ENCODE results near the gene SLC44A3. TPM values are rescaled to one million over a fixed set of nuclear protein-coding genes. Genes with fewer than 3 reads are reported as not detected.

Gene SLC44A3
- total and polyA plus RNA-seq, 2 of the 4 experiments (the other 2 are of a cell fraction) = 0.31 to 0.54 TPM

- Histone ChIP-seq H3K36me3 (ENCODE audit: control insufficient read depth, insufficient read depth, low read length) (no peaks in the 10 kb centered on the region), H2BK5ac (ENCODE audit: low read depth, low read length, poor library complexity, severe bottlenecking) (peak overlapping the region; percentile 57), H3K18ac (ENCODE audit: low read depth, low read length) (peak overlapping the region; percentile 65), H3K27ac (ENCODE audit: insufficient read depth, low read length) (peak overlapping the region; percentile 73), H3K4me2 (ENCODE audit: low read depth, low read length) (peak overlapping the region; percentile 19), H4K8ac (ENCODE audit: low read depth in 2 of 2, low read length in 2 of 2) (peak overlapping the region; percentile 75 to 78), H3K23ac (ENCODE audit: low read depth, low read length) (peak overlapping the region; percentile 39; the same call in 1 of the 2 replicates), H3K56ac (ENCODE audit: extremely low read depth, insufficient read depth, low read length) (peak overlapping the region; percentile 65), H3K4me1 (ENCODE audit: control insufficient read depth, insufficient read depth, low read length) (peaks cover 10% of the 10 kb centered on the region), H2BK120ac (ENCODE audit: low read depth, low read length) (peak overlapping the region; percentile 81), H4K5ac (ENCODE audit: low read depth, low read length) (peak overlapping the region; percentile 28), H3K14ac (replicated peaks; ENCODE audit: low read depth, low read length) (peak overlapping the region; percentile 69), H3K27me3 (ENCODE audit: control insufficient read depth, insufficient read depth, low read length) (peaks cover 11% of the 10 kb centered on the region), H2BK15ac (ENCODE audit: low read depth, low read length) (peak overlapping the region; percentile 82), H3K9ac (ENCODE audit: low read depth, low read length) (peak overlapping the region; percentile 34; the same call in 1 of the 2 replicates), H4K91ac (ENCODE audit: insufficient read depth, low read depth, low read length) (peak overlapping the region; percentile 71), H3K79me1 (ENCODE audit: low read depth in 1 of 2, low read length in 2 of 2) (no peaks in the 10 kb centered on the region), H2AK9ac (replicated peaks; ENCODE audit: low read depth, low read length, poor library complexity) (no peak overlapping the region), H2AFZ (replicated peaks; ENCODE audit: low read length, poor library complexity) (peak overlapping the region; percentile 60), H3K4me3 (ENCODE audit: insufficient read depth, low read depth, low read length) (no peak overlapping the region), H2AK5ac (ENCODE audit: low read depth, low read length) (peak overlapping the region; percentile 20; the same call in 1 of the 2 replicates), H2BK20ac (ENCODE audit: low read depth, low read length) (peak overlapping the region; percentile 82), H4K20me1 (ENCODE audit: insufficient read depth, low read length) (no peaks in the 10 kb centered on the region), H3K9me3 (ENCODE audit: control insufficient read depth, insufficient read depth, low read length) (no peaks in the 10 kb centered on the region), H3K9me1 (ENCODE audit: insufficient read depth, low read length) (peaks cover 6% of the 10 kb centered on the region; the same call in 1 of the 2 replicates), H3K4ac (ENCODE audit: low read depth, low read length) (peak overlapping the region; percentile 78)
- BruUV-seq (replicated peaks) = no TSS peak
- intact Hi-C loops (cut with micrococcal nuclease) = no loop called here
- ATAC-seq (ENCODE audit: low read depth) = peak; percentile 95
- in situ Hi-C loops (cut with MboI; ENCODE audit: low sequenced_read_pairs) = no loop called here
- peak; percentile 94 for DNase-seq
- TF ChIP-seq RAD21 (IDR thresholded peaks at IDR 0.05; ENCODE audit: low read length) (peak; percentile 48), MAFK (IDR thresholded peaks at IDR 0.05; ENCODE audit: low read depth, low read length) (no peak)
- WGBS, 2 experiments (ENCODE audit: extremely low coverage in 2 of 2, insufficient read length in 1 of 2) = no CpG with 5 or more reads among the region's 12 CpGs
- POLR2A ChIA-PET (ENCODE audit: unreplicated experiment) = interaction anchor here (1.4 kb wide), 1 partner anchor 27 kb away, joined by 3 read pairs; no protein-coding TSS in a partner anchor
- CTCF ChIA-PET = no interaction called here
- dilution Hi-C loops (cut with HindIII; ENCODE audit: low sequenced_read_pairs, unreplicated experiment) = loop anchor here (25.0 kb wide), 1 partner anchor 246 kb away; the partner anchor contains the start of gene F3
These were observed 36.6 kb upstream of the SLC44A3 start for GRCh38 chr1:94783342-94784189.

Measured in IMR-90 (cell line).